ENCODE results near the gene ZFAND3.

DNA sequence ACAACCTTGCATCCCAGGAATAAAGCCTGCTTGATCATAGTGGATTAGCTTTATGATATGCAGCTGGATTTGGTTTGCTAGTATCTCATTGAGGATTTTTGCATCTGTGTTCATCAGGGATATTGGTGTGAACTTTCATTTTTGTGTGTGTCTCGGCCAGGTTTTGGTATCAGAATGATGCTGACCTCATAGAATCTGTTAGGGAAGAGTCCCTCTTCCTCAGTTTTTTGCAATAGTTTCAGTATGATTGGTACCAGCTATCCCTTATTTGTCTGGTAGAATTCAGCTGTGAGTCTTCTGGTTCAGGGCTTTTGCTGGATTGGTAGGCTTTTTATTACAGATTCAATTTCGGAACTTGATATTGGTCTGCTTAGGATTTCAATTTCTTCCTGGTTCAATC, 132.5 kb downstream of the ZFAND3 start:
- TF ChIP-seq CTCF (optimal IDR thresholded peaks at IDR 0.05 in 1 of 3, IDR thresholded peaks at IDR 0.05 in 1 of 3, conservative IDR thresholded peaks at IDR 0.05 in 1 of 3; ENCODE audit: extremely low read depth in 1 of 3, insufficient read depth in 2 of 3, low read length in 3 of 3) (no peak), EZH2 (IDR thresholded peaks at IDR 0.05; ENCODE audit: low read length) (no peak)

All from keratinocyte (primary cell).